GM18951 (cell line): ENCODE results near the gene PACSIN2.
"Not testable (repeated sequence)": the region's sequence is repeated elsewhere in the genome, so short reads cannot be mapped to it uniquely, and the experiment has no call there.

ENCODE experiments used
- POLR2A ChIP-seq: IDR thresholded peaks from 4 replicates; pipeline ENCODE4 v1.6.1; 2011; ENCODE audit warnings: mild to moderate bottlenecking; ENCODE audit not compliant: insufficient read length, insufficient read depth; ENCODE audit errors: extremely low read depth
- in situ Hi-C: fragments of 300-500 bp; cut with MboI; formaldehyde crosslinking; loops from one replicate; pipeline ENCODE4 v1.12.0; 2022; ENCODE audit warnings: low sequenced_read_pairs, mixed read lengths, inconsistent platforms; ENCODE audit not compliant: unreplicated experiment

The PACSIN2 gene

DNA sequence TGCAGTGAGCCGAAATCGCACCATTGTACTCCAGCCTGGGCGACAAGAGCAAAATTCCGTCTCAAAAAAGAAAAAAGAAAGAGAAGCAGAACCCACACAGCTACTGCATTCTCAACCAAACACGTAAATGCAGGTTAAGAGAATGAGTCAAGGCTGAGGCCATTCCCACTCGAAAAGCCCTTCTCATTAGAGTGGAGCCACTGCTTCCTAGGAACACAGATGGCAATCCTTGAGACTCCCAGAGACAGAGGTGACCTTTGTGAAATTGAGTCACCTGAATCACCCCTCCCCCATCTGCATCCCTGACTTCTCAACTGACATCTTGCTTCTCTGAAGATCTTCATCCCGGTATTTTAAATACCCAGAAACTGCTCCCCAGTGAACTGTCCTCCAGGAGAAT lies 8.2 kb downstream of the PACSIN2 start:
- TF ChIP-seq POLR2A: no peak
- in situ Hi-C loops: no loop called here

GRCh38 chr22:43006016-43006505 lies 8.9 kb downstream of the PACSIN2 start:
- in situ Hi-C loops: no loop called here
- TF ChIP-seq POLR2A: no peak

GRCh38 chr22:43005106-43005505 lies 9.8 kb downstream of the PACSIN2 start:
- TF ChIP-seq POLR2A: no peak
- in situ Hi-C loops: no loop called here

- TF ChIP-seq POLR2A: no peak
Observed at GRCh38 chr22:43004362-43005035, 10.4 kb downstream of the PACSIN2 start.

DNA sequence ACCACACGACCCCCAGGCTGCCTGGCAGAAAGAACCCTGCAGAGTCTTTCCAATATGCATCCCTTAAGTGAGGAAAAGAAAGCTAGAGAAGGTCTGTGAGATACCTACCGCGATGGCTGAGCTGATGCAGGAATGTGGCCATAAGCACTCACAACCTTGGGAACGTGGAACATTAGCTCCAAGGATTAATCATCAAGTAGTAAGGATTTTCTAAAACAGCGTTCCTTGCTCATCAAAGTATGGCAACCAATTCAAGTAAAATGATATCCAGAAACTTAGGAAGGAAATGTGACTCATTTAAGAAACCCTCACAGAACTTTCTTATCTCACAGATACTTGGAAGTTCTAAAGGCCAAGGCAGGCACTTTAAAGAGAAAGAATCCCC lies 12.8 kb downstream of the PACSIN2 start:
- no peak for TF ChIP-seq POLR2A
- in situ Hi-C loops: no loop called here

More at GRCh38 chr22:43004362-43005035, 10.4 kb downstream of the PACSIN2 start:
- in situ Hi-C loops: no loop called here

DNA sequence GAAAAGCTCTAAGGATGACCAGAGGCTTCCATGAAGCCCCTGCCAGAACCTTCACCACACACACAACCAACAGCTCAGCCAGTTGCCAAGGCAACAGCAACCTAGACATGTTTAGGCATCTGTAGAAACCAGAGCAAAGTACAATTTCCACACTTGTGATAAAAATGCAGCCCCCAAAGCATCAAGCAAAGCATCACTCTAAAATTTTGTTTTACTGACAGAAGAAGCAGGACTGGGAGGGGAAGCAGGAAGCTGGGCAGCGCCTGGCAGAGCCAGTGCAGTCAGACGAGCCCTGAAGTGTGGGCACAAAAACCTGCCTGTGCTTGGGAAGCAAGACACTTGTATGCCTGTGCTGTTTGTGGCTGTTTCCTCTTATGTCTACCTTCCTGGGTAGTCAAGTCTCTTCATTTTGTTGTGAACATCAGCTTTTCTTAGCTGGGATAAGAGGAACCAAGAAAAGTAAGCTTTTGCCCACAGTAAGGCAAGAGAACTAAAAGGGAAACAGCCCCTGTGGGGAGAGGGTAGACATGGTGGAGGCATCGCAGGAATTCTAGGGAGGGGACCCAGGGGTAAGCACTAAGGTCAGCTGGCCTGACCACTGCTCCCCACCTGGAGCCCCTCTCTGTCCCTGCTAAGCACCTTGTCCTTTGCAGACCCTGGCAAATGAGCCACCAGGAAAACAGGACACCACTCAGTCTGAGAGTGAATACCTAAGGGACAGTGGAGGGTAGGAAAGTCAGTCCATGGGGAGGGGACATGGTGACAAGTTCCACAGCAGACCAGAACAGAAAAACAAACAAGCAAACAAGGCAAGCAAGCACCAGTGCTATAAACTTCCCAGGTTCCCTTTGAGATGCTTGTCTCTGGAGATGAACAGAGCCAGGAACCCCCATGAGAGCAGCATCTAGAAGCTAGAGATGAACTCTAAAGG lies 13.4 kb downstream of the PACSIN2 start:
- in situ Hi-C loops: no loop called here
- TF ChIP-seq POLR2A: no peak

DNA sequence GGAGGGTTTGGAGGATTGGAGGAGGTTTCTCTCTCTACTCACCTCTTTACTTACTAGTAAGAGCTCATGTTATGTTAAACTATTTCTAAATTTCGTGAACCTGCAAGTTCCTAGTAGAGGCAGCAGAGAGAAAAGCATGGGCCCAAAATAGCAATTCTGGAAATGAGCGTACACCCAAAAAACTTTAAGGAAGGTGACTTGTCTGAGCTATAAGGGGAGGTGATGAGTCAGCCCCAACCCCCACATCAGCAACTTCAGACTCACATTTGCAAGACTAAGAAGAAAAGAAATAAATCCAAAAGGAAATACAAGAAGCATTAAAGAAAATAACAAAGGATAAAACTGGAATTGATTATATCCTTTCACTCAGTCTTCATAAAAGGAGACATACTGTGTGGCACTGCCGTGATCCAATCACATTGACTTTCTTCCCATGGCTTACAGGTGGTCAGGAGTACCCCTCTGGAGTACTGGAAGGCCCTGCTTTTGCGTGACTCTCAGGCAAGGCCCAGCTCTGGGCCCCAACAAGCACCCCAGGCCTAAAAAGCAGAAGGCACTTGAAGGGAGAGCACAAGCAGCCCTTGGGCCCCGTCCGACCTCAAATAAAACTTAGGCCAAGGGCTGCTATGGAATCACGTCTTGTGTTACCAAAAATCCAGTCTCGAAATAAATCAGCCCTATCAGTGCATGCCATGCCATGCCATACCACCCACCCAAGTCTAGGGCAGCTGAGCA lies 14.3 kb downstream of the PACSIN2 start:
- no peak for TF ChIP-seq POLR2A
- in situ Hi-C loops: no loop called here

GRCh38 chr22:42997582-42998090 lies 17.3 kb downstream of the PACSIN2 start:
- TF ChIP-seq POLR2A: no peak
- in situ Hi-C loops: no loop called here

DNA sequence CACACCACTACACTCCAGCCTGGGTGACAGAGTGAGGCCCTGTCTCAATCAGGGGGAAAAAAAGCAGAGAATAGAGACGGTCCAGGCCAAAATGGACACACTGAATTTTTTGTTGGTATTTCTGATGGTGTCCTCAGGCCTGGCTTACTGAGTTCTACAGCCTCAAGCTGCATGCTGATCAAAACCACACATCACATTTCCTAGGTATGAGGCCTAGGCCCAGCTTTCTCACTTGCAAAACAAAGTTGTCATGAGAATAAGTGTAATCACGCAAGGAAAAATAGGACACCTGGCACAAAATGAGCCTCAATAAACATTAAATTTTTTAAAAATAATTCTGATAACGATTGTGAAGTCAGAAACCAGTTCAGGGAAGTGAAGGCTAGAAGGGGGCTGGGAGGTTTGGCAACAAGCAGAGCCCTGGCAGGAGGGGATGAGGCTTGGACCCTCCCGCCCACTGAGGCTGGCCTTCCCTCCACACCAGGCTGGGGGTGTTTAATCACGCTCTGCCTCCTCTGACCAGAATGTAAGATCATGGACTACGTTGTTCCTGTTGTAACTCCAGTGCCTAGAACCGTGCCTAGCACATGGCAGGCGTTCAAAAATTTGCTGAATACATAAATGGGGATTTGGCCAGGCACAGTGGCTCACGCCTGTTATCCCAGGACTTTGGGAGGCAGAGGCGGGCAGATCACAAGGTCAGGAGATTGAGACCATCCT lies 18.1 kb downstream of the PACSIN2 start:
- in situ Hi-C loops: no loop called here
- TF ChIP-seq POLR2A: no peak

GRCh38 chr22:42995654-42996053 lies 19.3 kb downstream of the PACSIN2 start:
- in situ Hi-C loops: not testable (repeated sequence)

DNA sequence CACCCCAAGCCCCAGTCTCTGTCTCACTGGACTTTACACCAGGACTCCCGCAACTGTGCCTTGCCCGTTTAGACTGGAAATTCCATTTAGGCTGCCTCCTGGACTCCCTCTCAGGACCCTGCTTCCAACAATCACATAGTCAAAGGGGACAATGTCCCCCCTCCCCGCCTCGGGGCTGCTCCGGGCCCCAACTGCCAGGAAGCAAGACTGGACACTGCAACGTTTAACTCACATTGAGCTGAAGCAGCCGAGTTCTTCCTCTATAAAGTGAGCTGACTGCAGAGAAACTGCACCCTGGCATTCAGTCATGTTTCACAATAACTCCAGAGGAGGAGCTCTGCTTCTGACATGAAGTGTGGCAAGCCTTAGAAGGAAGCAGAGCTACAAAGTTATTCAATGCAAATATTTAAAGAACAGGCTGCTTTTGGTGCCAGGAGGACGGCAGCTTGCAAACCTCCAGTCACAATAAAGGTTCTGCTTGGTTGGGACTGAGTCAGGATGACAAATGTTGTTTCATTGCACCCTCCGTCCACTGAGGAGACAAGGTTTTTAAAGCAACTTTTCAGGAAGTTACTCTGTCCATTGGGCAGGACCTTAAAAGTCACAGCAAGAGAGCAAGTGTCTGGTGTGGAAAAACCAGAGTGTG lies 19.9 kb downstream of the PACSIN2 start:
- TF ChIP-seq POLR2A: no peak
- in situ Hi-C loops: no loop called here

DNA sequence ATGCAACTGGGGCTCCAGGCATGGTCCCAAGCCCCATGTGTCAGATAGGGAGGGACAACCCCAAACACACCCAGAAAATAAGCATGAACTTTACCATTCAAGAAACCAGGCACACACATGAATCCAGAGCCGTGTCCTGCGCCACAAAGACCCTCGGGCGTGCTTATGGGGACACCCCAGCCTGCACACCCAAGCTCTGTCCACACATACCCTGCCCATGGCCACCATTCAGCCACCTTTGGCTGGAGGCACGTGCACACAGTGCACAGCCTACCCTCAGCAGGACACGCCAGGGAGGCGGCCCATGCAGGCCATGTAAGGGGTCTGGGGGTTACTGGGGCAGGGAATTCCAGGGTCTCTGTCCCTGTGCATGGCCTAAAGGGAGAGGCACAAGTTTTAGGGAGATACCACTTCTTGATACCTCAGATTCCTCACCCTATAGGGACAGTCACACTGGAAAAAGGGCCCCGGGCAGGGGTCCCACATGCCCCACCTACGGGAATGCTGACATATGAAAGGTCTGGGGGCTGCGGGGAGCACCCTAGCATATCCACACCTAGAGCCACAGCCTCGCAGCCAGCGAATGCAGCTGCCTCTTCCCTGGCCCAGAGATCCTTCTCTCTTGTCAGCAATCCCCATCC lies 20.6 kb downstream of the PACSIN2 start:
- TF ChIP-seq POLR2A: no peak

More for the DNA sequence above, 20.6 kb downstream of the PACSIN2 start:
- in situ Hi-C loops: no loop called here
